H1 (cell line): Measurements from ENCODE around the gene RDM1. TPM values are rescaled to one million over a fixed set of nuclear protein-coding genes. Genes with fewer than 3 reads are reported as not detected.
A peak's percentile ranks its signal among the peaks of the same experiment; 100 is the strongest.

ENCODE experiments used
- CTCF ChIA-PET: fragments of 300-600 bp; sonication (Branson Sonifier 250); formaldehyde crosslinking; loops from one replicate; lab custom pipeline; 2021; ENCODE audit not compliant: partially characterized antibody; lab: Charles Lee
- POLR2A ChIA-PET: fragments of 300-600 bp; sonication (Branson Sonifier 250); formaldehyde crosslinking; loops from one replicate; lab custom pipeline; 2021; ENCODE audit warnings: inconsistent platforms; ENCODE audit not compliant: partially characterized antibody; lab: Charles Lee
- DNase-seq, 2 experiments: peaks; one replicate each; pipeline versions ENCODE4 v3.0.0 to v3.0.0-alpha.2; 2010 to 2022; ENCODE audit warnings: low spot score in 2 of 2, low read depth in 1 of 2, mixed read lengths in 1 of 2
- FAIRE-seq: peaks from 2 replicates; lab custom pipeline; 2011; peaks lifted over from hg19 to GRCh38; lab: Jason Lieb, UNC
- H2AFZ ChIP-seq: 2 replicates; pipeline ENCODE4 v1.8.1; 2012; ENCODE audit warnings: low read length, inconsistent platforms
- H2AK5ac ChIP-seq: 2 replicates; pipeline ENCODE4 v1.6.1; 2013; ENCODE audit warnings: low read depth, low read length
- H2BK120ac ChIP-seq: replicated peaks from 2 replicates; pipeline ENCODE3; 2013; ENCODE audit warnings: low read depth, low read length, inconsistent platforms
- H2BK12ac ChIP-seq: 2 replicates; pipeline ENCODE4 v1.6.1; 2013; ENCODE audit warnings: low read depth, low read length
- H2BK15ac ChIP-seq: 2 replicates; pipeline ENCODE4 v1.6.1; 2013; ENCODE audit warnings: low read length
- H2BK20ac ChIP-seq: 2 replicates; pipeline ENCODE4 v1.6.1; 2013; ENCODE audit warnings: low read length
- H2BK5ac ChIP-seq: 2 replicates; pipeline ENCODE4 v1.6.1; 2013; ENCODE audit warnings: low read depth, low read length
- H3K14ac ChIP-seq: 2 replicates; pipeline ENCODE4 v1.6.1; 2013; ENCODE audit warnings: inconsistent platforms; ENCODE audit not compliant: insufficient read length
- H3K18ac ChIP-seq: 2 replicates; pipeline ENCODE4 v1.6.1; 2013; ENCODE audit warnings: low read length; ENCODE audit errors: extremely low read depth
- H3K23ac ChIP-seq: 2 replicates; pipeline ENCODE4 v1.6.1; 2013; ENCODE audit warnings: inconsistent platforms; ENCODE audit not compliant: insufficient read length
- H3K23me2 ChIP-seq: 2 replicates; pipeline ENCODE4 v1.6.1; 2013; ENCODE audit warnings: low read depth, low read length
- H3K27ac ChIP-seq: 2 replicates; pipeline ENCODE4 v1.6.1; 2011; ENCODE audit warnings: low read depth, low read length, inconsistent platforms
- H3K27me3 ChIP-seq, 4 experiments: replicated peaks in 1 of 4; 1 replicate in 1 of 4; 2 replicates in 3 of 4; pipeline versions ENCODE4 v1.6.1 to v1.8.1; 2011 to 2013; ENCODE audit warnings: low read length in 3 of 4, mild to moderate bottlenecking in 3 of 4, inconsistent platforms in 2 of 4, mixed read lengths in 2 of 4, moderate library complexity in 1 of 4; ENCODE audit not compliant: control insufficient read depth in 3 of 4, insufficient read depth in 3 of 4; ENCODE audit errors: extremely low read depth in 1 of 4
- H3K36me3 ChIP-seq, 4 experiments: 2 replicates each; pipeline versions ENCODE4 v1.6.1 to v1.8.1; 2011 to 2013; ENCODE audit warnings: mild to moderate bottlenecking in 4 of 4, low read length in 3 of 4, moderate library complexity in 2 of 4, control low read depth in 1 of 4, inconsistent platforms in 1 of 4; ENCODE audit not compliant: insufficient read depth in 4 of 4, control insufficient read depth in 2 of 4
- H3K4ac ChIP-seq: replicated peaks from 2 replicates; pipeline ENCODE3; 2013; ENCODE audit warnings: low read length, low read depth, mixed read lengths, inconsistent platforms; ENCODE audit not compliant: insufficient read length
- H3K4me1 ChIP-seq, 4 experiments: replicated peaks in 1 of 4; 1 replicate in 1 of 4; 2 replicates in 3 of 4; pipeline versions ENCODE4 v1.6.1 to v1.8.1; 2011 to 2013; ENCODE audit warnings: low read length in 3 of 4, inconsistent platforms in 2 of 4, mixed read lengths in 1 of 4; ENCODE audit not compliant: insufficient read depth in 4 of 4, control insufficient read depth in 3 of 4
- H3K4me2 ChIP-seq, 2 experiments: 2 replicates each; pipeline versions ENCODE4 v1.6.1 to v1.8.1; 2011 to 2013; ENCODE audit warnings: low read depth in 2 of 2, low read length in 2 of 2, control low read depth in 1 of 2, inconsistent platforms in 1 of 2, mild to moderate bottlenecking in 1 of 2; ENCODE audit not compliant: insufficient read depth in 1 of 2
- H3K4me3 ChIP-seq, 4 experiments: fragments of 200-600, 300-600 bp in 1 of 4; sonication (generic), shearing (Covaris generic), sonication (Bioruptor Twin) in 1 of 4; 2 replicates each; pipeline versions ENCODE4 v1.5.1 to v1.8.1; 2011 to 2016; ENCODE audit warnings: low read length in 4 of 4, low read depth in 3 of 4, control low read depth in 2 of 4, inconsistent platforms in 2 of 4, mild to moderate bottlenecking in 2 of 4, mixed read lengths in 1 of 4, moderate library complexity in 1 of 4; ENCODE audit not compliant: insufficient read depth in 2 of 4; ENCODE audit errors: extremely low read depth in 1 of 4
- H3K56ac ChIP-seq: replicated peaks from 2 replicates; pipeline ENCODE3; 2013; ENCODE audit warnings: low read depth, mild to moderate bottlenecking, mixed read lengths, low read length, inconsistent platforms; ENCODE audit not compliant: insufficient read length
- H3K79me1 ChIP-seq: 2 replicates; pipeline ENCODE4 v1.6.1; 2013; ENCODE audit warnings: low read depth, low read length, control low read depth
- H3K79me2 ChIP-seq, 2 experiments: 2 replicates each; pipeline versions ENCODE4 v1.6.1 to v1.8.1; 2012 to 2013; ENCODE audit warnings: low read length in 2 of 2, mild to moderate bottlenecking in 2 of 2, inconsistent platforms in 1 of 2; ENCODE audit not compliant: insufficient read depth in 2 of 2, control insufficient read depth in 1 of 2
- H3K9ac ChIP-seq, 4 experiments: replicated peaks in 1 of 4; 1 replicate in 1 of 4; 2 replicates in 3 of 4; pipeline versions ENCODE4 v1.6.1 to v1.8.1; 2011 to 2013; ENCODE audit warnings: low read depth in 3 of 4, low read length in 3 of 4, control low read depth in 2 of 4, mild to moderate bottlenecking in 2 of 4, moderate library complexity in 2 of 4, inconsistent platforms in 1 of 4; ENCODE audit errors: extremely low read depth in 1 of 4
- H3K9me3 ChIP-seq, 2 experiments: 2 replicates each; pipeline versions ENCODE4 v1.6.1 to v1.8.1; 2012 to 2013; ENCODE audit warnings: mild to moderate bottlenecking in 2 of 2, moderate library complexity in 2 of 2, control low read depth in 1 of 2, inconsistent platforms in 1 of 2, low read depth in 1 of 2, low read length in 1 of 2, mixed read lengths in 1 of 2; ENCODE audit not compliant: insufficient read depth in 2 of 2
- H4K20me1 ChIP-seq, 2 experiments: replicated peaks in 1 of 2; 2 replicates each; pipeline versions ENCODE3 to v1.8.1; 2011 to 2013; ENCODE audit warnings: inconsistent platforms in 2 of 2, low read length in 2 of 2, mild to moderate bottlenecking in 1 of 2; ENCODE audit not compliant: insufficient read depth in 2 of 2, control insufficient read depth in 1 of 2
- H4K5ac ChIP-seq: 2 replicates; pipeline ENCODE4 v1.6.1; 2013; ENCODE audit warnings: low read length, low read depth, mixed read lengths, inconsistent platforms; ENCODE audit not compliant: insufficient read length
- H4K8ac ChIP-seq: 2 replicates; pipeline ENCODE4 v1.8.0; 2013; ENCODE audit warnings: mild to moderate bottlenecking, moderate library complexity, low read length, inconsistent platforms; ENCODE audit not compliant: insufficient read depth; ENCODE audit errors: extremely low read depth
- H4K91ac ChIP-seq: replicated peaks from 2 replicates; pipeline ENCODE3; 2013; ENCODE audit warnings: low read length, mixed read lengths, inconsistent platforms; ENCODE audit not compliant: insufficient read length
- ATF3 ChIP-seq: IDR thresholded peaks from 2 replicates; pipeline ENCODE4 v1.6.1; 2011; ENCODE audit warnings: low read depth, mild to moderate bottlenecking, low read length; ENCODE audit not compliant: insufficient read depth
- GTF2F1 ChIP-seq: IDR thresholded peaks from 2 replicates; pipeline ENCODE4 v1.6.1; 2012; ENCODE audit warnings: low read depth, low read length, improper control_type of control experiment, borderline replicate concordance
- JUND ChIP-seq: IDR thresholded peaks from 2 replicates; pipeline ENCODE4 v1.6.1; 2011; ENCODE audit warnings: mild to moderate bottlenecking, improper control_type of control experiment, low read length
- RFX5 ChIP-seq: IDR thresholded peaks from 2 replicates; pipeline ENCODE4 v1.6.1; 2011; ENCODE audit warnings: low read depth, low read length, improper control_type of control experiment, borderline replicate concordance
- SIN3A ChIP-seq, 2 experiments: IDR thresholded peaks in 1 of 2; conservative IDR thresholded peaks in 1 of 2; 2 replicates each; pipeline ENCODE4 v1.6.1; 2011 to 2012; ENCODE audit warnings: low read length in 2 of 2, improper control_type of control experiment in 1 of 2, low read depth in 1 of 2, mild to moderate bottlenecking in 1 of 2
- YY1 ChIP-seq: IDR thresholded peaks from 2 replicates; pipeline ENCODE4 v1.6.1; 2011; ENCODE audit warnings: low read depth, mild to moderate bottlenecking, low read length
- ZNF274 ChIP-seq: IDR thresholded peaks from 2 replicates; pipeline ENCODE4 v1.7.0; 2012; ENCODE audit warnings: low read length, borderline replicate concordance; ENCODE audit errors: extremely low read depth
- WGBS, 2 experiments: shearing (Covaris generic) in 1 of 2; methylation state at CpG; one replicate each; pipeline versions ENCODE4 v1.1.6 to v1.1.7; 2013 to 2015; ENCODE audit warnings: low lambda C conversion rate in 2 of 2, mixed read lengths in 2 of 2, inconsistent platforms in 1 of 2, low coverage in 1 of 2, missing lambda C conversion rate in 1 of 2; ENCODE audit not compliant: insufficient replicate concordance in 2 of 2, insufficient coverage in 1 of 2, insufficient read length in 1 of 2; ENCODE audit errors: extremely low coverage in 1 of 2, missing lambda C conversion rate in 1 of 2; 5-methylcytosine and 5-hydroxymethylcytosine counted together
- polyA plus RNA-seq, 7 experiments: library from polyadenylated mRNA; depleted of rRNA in 3 of 7; stranded (reverse) in 5 of 7; unstranded in 2 of 7; fragments of >200 nt in 5 of 7; fragments of 200-250 nt in 2 of 7; gene quantifications; 1 replicate in 5 of 7; 2 replicates in 1 of 7; 4 replicates in 1 of 7; pipeline versions ENCODE4 v1.2.1 to v1.2.3, GENCODE V29; 2011 to 2013; ENCODE audit warnings: missing spikeins in 2 of 7, mixed read lengths in 2 of 7
- total RNA-seq: library from RNA; stranded (reverse); fragmentation: NEBNext Ultra II Directional; extraction: Animal tissue kit (Norgen Biotek cat#: 25700); gene quantifications from 2 replicates; pipeline ENCODE4 v1.2.1, GENCODE V29; 2021

The RDM1 gene
- total and polyA plus RNA-seq, 2 of the 8 experiments (the other 6 are each of a cell fraction or from before 2014, with no cell fraction given) = 7.3 to 9.7 TPM

- peak overlapping the region; percentile 12 to 21; a peak in 1 of 4 replicates for H3K4me2 ChIP-seq
- DNase-seq = peak in 1 of 2 experiments; percentile 58
- FAIRE-seq = no peak
These were observed 23.1 kb upstream of the RDM1 start for GRCh38 chr17:35953720-35954119.

More at GRCh38 chr17:35953720-35954119, 23.1 kb upstream of the RDM1 start:
- no peaks in the 10 kb centered on the region for H3K27me3 ChIP-seq
- no peak overlapping the region for H2BK15ac ChIP-seq
- H3K14ac ChIP-seq = no peak overlapping the region
- no peak overlapping the region for H4K91ac ChIP-seq
- H3K79me1 ChIP-seq = no peaks in the 10 kb centered on the region
- H3K18ac ChIP-seq = no peak overlapping the region
- H2AFZ ChIP-seq = peak overlapping the region; percentile 98
- no peak overlapping the region for H4K5ac ChIP-seq
- no peaks in the 10 kb centered on the region for H4K20me1 ChIP-seq
- no peaks in the 10 kb centered on the region for H3K36me3 ChIP-seq
- no peak overlapping the region for H2BK12ac ChIP-seq
- H3K56ac ChIP-seq = no peak overlapping the region
- POLR2A ChIA-PET = no interaction called here
- H2BK20ac ChIP-seq = no peak overlapping the region
- H3K4ac ChIP-seq = no peak overlapping the region
- peaks cover 0 to 7% (median 2%) of the 10 kb centered on the region in 4 experiments; a peak in 4 of 7 replicates for H3K4me1 ChIP-seq
- H4K8ac ChIP-seq = peak overlapping the region; percentile 91
- H3K27ac ChIP-seq = no peak overlapping the region
- 63% methylated on average over 7 of the region's 7 CpGs; no CpG with 5 or more reads in 1 of the 2 experiments for WGBS, 2 experiments
- H3K23me2 ChIP-seq = no peaks in the 10 kb centered on the region
- H3K23ac ChIP-seq = no peak overlapping the region
- H3K4me3 ChIP-seq = no peak overlapping the region
- H3K9ac ChIP-seq = no peak overlapping the region
- no peak for TF ChIP-seq SIN3A (conservative IDR thresholded peaks at IDR 0.05 in 1 of 2, IDR thresholded peaks at IDR 0.05 in 1 of 2; ENCODE audit: low read depth in 1 of 2, low read length in 2 of 2)
- TF ChIP-seq ZNF274 = no peak
- TF ChIP-seq YY1 = 0 out of 2 replicates have a peak, but pooled peaks have one; percentile 31
- TF ChIP-seq GTF2F1 = no peak
- TF ChIP-seq RFX5 = no peak
- no peak for TF ChIP-seq JUND
- no peak for TF ChIP-seq ATF3
- TF ChIP-seq, all 59 proteins: peak for 1
- Histone ChIP-seq H2AK5ac (no peak overlapping the region), H3K9me3 (no peaks in the 10 kb centered on the region), H3K79me2 (no peaks in the 10 kb centered on the region), H2BK120ac (no peak overlapping the region), H2BK5ac (no peak overlapping the region)
- CTCF ChIA-PET = no interaction called here
